GM12892 (cell line): ENCODE data around the gene KDM6B.

ENCODE experiments used
- DNase-seq: peaks from one replicate; pipeline ENCODE4 v3.0.0; 2011; ENCODE audit not compliant: insufficient read length
- FAIRE-seq: peaks from 2 replicates; lab custom pipeline; 2011; peaks lifted over from hg19 to GRCh38; lab: Jason Lieb, UNC
- POLR2A ChIP-seq: IDR thresholded peaks from 2 replicates; pipeline ENCODE4 v1.6.1; 2011; ENCODE audit warnings: low read depth, low read length, control low read depth
- POLR2AphosphoS5 ChIP-seq: IDR thresholded peaks from 2 replicates; pipeline ENCODE4 v1.6.1; 2011; ENCODE audit warnings: low read depth, low read length, control low read depth
- TAF1 ChIP-seq: IDR thresholded peaks from 2 replicates; pipeline ENCODE4 v1.6.1; 2011; ENCODE audit warnings: low read depth, mild to moderate bottlenecking, control low read depth, low read length, borderline replicate concordance

KDM6B gene

DNA sequence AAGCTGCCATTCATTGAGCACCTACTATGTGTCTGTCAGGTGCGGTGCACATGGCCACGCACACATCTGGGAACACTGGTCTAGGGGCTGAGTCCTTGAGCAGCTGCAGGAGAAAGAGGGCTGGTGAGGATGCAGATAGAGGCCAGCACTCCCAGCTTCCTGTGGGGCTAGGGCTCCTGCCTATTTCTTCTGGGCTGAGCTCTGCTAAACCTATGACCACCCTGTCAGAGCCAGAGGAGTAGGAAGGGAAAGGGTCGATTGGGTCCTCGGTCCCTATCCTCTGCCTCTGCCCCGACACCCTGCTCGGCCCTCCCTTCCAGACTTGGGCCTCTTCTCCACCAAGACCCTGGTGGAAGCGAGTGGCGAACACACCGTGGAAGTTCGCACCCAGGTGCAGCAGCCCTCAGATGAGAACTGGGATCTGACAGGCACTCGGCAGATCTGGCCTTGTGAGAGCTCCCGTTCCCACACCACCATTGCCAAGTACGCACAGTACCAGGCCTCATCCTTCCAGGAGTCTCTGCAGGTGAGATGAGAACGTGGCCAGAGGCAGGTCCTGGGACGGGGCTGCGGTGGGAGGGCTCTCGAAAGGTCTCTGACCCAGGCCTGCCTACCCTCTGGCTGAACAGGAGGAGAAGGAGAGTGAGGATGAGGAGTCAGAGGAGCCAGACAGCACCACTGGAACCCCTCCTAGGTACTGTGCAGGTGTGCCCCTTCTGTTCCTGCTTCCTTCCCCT lies 16.9 kb downstream of the KDM6B start:
- DNase-seq = no peak
- TF ChIP-seq TAF1 (no peak), POLR2A (no peak), POLR2AphosphoS5 (no peak)
- FAIRE-seq = peak; percentile 9

DNA sequence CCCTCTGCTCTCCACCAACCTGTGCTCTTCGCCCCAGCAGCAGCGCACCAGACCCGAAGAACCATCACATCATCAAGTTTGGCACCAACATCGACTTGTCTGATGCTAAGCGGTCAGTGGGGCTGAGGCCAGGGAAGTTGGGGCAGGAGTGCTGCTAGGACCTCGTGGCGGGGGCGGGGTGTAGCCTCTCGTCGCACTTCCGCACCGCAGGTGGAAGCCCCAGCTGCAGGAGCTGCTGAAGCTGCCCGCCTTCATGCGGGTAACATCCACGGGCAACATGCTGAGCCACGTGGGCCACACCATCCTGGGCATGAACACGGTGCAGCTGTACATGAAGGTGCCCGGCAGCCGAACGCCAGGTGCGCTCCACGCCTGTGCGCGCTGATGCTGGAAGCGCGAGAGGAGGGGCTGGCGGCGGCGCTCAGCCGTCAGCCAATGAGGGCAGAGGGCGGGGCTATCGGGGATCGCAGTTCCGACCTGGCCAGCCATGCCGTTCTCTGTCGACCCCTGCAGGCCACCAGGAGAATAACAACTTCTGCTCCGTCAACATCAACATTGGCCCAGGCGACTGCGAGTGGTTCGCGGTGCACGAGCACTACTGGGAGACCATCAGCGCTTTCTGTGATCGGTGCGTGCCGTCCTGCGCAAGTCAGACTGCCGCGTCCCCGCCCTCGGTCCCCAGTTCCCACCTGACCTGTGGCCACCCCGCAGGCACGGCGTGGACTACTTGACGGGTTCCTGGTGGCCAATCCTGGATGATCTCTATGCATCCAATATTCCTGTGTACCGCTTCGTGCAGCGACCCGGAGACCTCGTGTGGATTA lies 17.6 kb downstream of the KDM6B start:
- peak; percentile 99 for FAIRE-seq
- TF ChIP-seq POLR2A = peak; percentile 64
- no peak for TF ChIP-seq TAF1
- TF ChIP-seq POLR2AphosphoS5 = peak; percentile 51; the same call in 1 of the 2 replicates
- peak; percentile 89 for DNase-seq

DNA sequence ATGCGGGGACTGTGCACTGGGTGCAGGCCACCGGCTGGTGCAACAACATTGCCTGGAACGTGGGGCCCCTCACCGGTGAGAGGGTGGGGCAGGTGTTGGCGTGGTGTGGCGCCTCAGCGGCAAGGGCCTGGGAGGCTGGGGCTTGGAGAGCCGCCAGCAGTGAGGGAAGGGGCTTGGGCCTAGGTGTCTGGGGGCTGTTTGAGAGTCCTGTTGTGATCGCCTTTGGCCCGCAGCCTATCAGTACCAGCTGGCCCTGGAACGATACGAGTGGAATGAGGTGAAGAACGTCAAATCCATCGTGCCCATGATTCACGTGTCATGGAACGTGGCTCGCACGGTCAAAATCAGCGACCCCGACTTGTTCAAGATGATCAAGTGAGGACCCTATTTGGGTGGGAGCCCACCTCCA lies 18.2 kb downstream of the KDM6B start:
- no peak for DNase-seq
- peak; percentile 63 for FAIRE-seq
- TF ChIP-seq TAF1 = no peak
- TF ChIP-seq POLR2AphosphoS5 = no peak; the same call in 1 of the 2 replicates
- no peak for TF ChIP-seq POLR2A

DNA sequence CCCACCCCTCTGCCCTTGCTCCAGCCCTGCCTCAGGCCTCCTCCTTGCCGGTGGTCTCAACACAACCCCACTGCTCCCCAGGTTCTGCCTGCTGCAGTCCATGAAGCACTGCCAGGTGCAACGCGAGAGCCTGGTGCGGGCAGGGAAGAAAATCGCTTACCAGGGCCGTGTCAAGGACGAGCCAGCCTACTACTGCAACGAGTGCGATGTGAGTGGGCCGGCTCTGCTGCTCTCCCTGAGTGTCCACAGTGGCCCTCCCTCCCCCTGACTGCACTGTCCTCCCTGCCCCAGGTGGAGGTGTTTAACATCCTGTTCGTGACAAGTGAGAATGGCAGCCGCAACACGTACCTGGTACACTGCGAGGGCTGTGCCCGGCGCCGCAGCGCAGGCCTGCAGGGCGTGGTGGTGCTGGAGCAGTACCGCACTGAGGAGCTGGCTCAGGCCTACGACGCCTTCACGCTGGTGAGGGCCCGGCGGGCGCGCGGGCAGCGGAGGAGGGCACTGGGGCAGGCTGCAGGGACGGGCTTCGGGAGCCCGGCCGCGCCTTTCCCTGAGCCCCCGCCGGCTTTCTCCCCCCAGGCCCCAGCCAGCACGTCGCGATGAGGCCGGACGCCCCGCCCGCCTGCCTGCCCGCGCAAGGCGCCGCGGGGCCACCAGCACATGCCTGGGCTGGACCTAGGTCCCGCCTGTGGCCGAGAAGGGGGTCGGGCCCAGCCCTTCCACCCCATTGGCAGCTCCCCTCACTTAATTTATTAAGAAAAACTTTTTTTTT lies 19.1 kb downstream of the KDM6B start:
- DNase-seq (no peak), FAIRE-seq (no peak)
- TF ChIP-seq TAF1 = no peak
- TF ChIP-seq POLR2AphosphoS5 = no peak
- no peak for TF ChIP-seq POLR2A

DNA sequence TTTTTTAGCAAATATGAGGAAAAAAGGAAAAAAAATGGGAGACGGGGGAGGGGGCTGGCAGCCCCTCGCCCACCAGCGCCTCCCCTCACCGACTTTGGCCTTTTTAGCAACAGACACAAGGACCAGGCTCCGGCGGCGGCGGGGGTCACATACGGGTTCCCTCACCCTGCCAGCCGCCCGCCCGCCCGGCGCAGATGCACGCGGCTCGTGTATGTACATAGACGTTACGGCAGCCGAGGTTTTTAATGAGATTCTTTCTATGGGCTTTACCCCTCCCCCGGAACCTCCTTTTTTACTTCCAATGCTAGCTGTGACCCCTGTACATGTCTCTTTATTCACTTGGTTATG lies 19.6 kb downstream of the KDM6B start:
- DNase-seq = no peak
- no peak for TF ChIP-seq POLR2A
- TF ChIP-seq POLR2AphosphoS5 = no peak

DNA sequence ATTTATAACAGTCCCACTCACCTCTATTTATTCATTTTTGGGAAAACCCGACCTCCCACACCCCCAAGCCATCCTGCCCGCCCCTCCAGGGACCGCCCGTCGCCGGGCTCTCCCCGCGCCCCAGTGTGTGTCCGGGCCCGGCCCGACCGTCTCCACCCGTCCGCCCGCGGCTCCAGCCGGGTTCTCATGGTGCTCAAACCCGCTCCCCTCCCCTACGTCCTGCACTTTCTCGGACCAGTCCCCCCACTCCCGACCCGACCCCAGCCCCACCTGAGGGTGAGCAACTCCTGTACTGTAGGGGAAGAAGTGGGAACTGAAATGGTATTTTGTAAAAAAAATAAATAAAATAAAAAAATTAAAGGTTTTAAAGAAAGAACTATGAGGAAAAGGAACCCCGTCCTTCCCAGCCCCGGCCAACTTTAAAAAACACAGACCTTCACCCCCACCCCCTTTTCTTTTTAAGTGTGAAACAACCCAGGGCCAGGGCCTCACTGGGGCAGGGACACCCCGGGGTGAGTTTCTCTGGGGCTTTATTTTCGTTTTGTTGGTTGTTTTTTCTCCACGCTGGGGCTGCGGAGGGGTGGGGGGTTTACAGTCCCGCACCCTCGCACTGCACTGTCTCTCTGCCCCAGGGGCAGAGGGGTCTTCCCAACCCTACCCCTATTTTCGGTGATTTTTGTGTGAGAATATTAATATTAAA lies 20.2 kb downstream of the KDM6B start:
- TF ChIP-seq POLR2A = no peak
- no peak for TF ChIP-seq TAF1
- FAIRE-seq (no peak), DNase-seq (no peak)

More for the DNA sequence above, 19.6 kb downstream of the KDM6B start:
- FAIRE-seq = no peak

DNA sequence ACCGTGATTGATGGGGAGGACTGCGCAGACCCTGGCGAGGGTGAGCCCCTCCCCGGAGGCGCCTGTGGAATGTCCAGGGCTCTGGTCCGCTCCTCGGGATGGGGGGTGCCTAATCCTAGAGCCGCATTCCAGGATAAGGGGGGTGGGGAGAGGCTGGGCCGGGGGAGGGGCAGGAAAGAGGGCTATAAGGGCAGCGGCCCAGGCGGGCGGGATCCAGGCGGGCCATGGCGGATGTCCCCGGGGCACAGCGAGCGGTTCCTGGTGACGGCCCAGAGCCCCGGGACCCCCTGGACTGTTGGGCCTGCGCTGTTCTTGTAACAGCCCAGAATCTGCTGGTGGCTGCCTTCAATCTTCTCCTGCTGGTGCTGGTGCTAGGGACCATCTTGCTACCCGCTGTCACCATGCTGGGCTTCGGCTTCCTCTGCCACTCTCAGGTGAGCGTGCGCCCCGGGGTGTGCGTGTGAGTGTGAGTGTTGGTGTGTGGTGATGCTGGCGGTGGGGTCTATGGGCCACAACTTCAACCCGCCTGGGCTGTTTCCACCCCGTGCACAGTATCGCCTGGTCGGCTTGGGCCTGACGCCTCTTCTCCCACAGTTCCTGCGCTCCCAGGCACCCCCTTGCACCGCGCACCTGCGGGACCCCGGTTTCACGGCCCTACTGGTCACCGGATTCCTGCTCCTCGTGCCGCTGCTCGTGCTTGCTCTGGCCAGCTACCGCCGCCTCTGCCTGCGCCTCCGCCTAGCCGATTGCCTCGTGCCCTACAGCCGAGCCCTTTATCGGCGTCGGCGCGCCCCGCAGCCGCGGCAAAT lies 21.0 kb downstream of the KDM6B start, which contains the start of gene TMEM88:
Gene TMEM88 (plus strand): TSS at position 216 of the 809 bp plus-strand sequence. CDS start 9 bp downstream, at position 225.
- TF ChIP-seq POLR2A (no peak), POLR2AphosphoS5 (no peak), TAF1 (no peak)
- DNase-seq = no peak
- no peak for FAIRE-seq

DNA sequence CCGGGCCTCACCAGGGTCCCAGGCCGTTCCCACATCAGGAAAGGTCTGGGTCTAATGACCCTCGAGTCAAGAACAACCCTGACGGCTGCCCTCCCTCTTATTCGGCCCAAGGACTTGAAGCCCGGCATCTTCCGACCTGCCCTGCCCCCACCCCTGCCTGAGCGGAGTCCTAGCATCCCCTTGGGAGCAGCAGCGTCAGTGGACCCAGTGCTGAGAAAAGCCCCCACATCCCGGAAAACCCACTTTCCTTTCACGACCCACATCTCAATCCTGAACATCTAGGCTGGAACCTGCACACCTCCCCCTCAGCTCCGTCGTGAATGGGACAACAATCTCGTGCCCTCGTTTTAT lies 21.6 kb downstream of the KDM6B start:
- FAIRE-seq (no peak), DNase-seq (no peak)
- TF ChIP-seq TAF1 (no peak), POLR2A (no peak), POLR2AphosphoS5 (no peak)

DNA sequence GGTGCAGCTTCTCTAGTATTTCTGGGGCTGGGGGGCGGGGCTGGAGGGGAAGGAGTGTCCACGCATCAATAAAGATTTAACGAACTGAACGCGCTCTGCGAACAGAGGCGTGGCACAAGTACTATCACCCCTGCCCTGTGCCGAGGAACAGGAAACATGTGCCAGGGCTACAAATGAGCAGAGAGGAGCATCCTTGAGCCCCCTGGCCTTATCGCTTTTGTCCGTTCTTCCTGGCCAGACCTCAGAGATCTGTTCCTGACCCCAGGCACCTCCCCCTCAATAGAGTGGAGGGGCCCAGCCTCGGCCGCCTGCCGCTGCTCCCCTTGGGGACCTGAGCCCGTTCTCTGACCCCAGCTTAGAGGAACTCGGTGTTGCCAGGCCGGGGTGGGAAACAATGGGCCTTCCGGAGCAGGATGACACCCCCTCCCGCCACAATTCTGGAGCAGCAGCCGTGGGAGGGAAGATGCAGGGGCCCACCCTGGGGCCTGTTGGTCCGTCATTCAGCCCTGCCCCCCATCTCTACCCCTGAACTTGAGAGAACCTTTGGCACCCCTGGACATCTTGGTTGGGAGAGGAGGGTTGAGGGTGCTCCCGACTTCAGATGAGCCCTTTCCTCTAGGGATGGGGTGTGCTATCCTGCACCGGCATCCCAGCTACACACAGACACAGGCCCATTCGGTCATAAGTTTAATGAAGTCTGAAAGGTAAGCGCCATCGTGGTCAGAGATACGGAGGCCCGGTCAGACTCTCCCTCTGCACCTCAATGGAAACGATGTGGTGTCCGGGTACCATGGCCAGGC lies 22.2 kb downstream of the KDM6B start:
- TF ChIP-seq POLR2A (peak; percentile 52; the same call in 1 of the 2 replicates), TAF1 (no peak), POLR2AphosphoS5 (no peak; the same call in 1 of the 2 replicates)
- no peak for FAIRE-seq
- no peak for DNase-seq
